Dermis blood vessel endothelial cell (primary cell): Measurements from ENCODE around the gene BLTP1. TPM values are rescaled to one million over a fixed set of nuclear protein-coding genes. Genes with fewer than 3 reads are reported as not detected.
"Not testable (repeated sequence)": the region's sequence is repeated elsewhere in the genome, so short reads cannot be mapped to it uniquely, and the experiment has no call there.

ENCODE experiments used
- DNase-seq: peaks from one replicate; pipeline ENCODE4 v3.0.0; 2010
- total RNA-seq: library from RNA; depleted of rRNA; stranded (reverse); fragments of >200 nt; gene quantifications from 2 replicates; pipeline ENCODE4 v1.2.3, GENCODE V29; 2014

BLTP1 gene
- 91.6 and 97.4 TPM in 2 replicates for total RNA-seq

- peak; percentile 91 for DNase-seq
These were observed at the start of gene BLTP1 for GRCh38 chr4:122151982-122152710. Gene BLTP1 (plus strand): TSS chr4:122152331. CDS start chr4:122170648, 18,317 bp downstream.

- no peak for DNase-seq
These were observed 47.9 kb upstream of the BLTP1 start for GRCh38 chr4:122104184-122104583.

GRCh38 chr4:122107680-122108079, 44.5 kb upstream of the BLTP1 start:
- DNase-seq = no peak

GRCh38 chr4:122110304-122110703, 41.8 kb upstream of the BLTP1 start:
- DNase-seq = not testable (repeated sequence)

- DNase-seq = no peak
These were observed 34.4 kb upstream of the BLTP1 start for GRCh38 chr4:122117743-122118142.

GRCh38 chr4:122118243-122118642, 33.9 kb upstream of the BLTP1 start:
- DNase-seq = no peak

GRCh38 chr4:122119739-122120138, 32.4 kb upstream of the BLTP1 start:
- DNase-seq = no peak

- DNase-seq = no peak
These were observed 30.5 kb upstream of the BLTP1 start for GRCh38 chr4:122121593-122121992.

- DNase-seq = no peak
These were observed 30.0 kb upstream of the BLTP1 start for GRCh38 chr4:122122083-122122482.

- DNase-seq = no peak
These were observed 23.1 kb upstream of the BLTP1 start for GRCh38 chr4:122129061-122129460.

GRCh38 chr4:122131562-122132157, 20.5 kb upstream of the BLTP1 start:
- no peak for DNase-seq

GRCh38 chr4:122132891-122133290, 19.2 kb upstream of the BLTP1 start:
- no peak for DNase-seq

GRCh38 chr4:122139139-122139538, 13.0 kb upstream of the BLTP1 start:
- DNase-seq = no peak

GRCh38 chr4:122140834-122141233, 11.3 kb upstream of the BLTP1 start:
- no peak for DNase-seq

GRCh38 chr4:122142687-122143086, 9.4 kb upstream of the BLTP1 start:
- no peak for DNase-seq

- DNase-seq = no peak
These were observed 5.5 kb upstream of the BLTP1 start for GRCh38 chr4:122146652-122147051.

GRCh38 chr4:122150931-122151330, 1.2 kb upstream of the BLTP1 start:
- no peak for DNase-seq

- DNase-seq = peak; percentile 51
These were observed 638 bp downstream of the BLTP1 start for GRCh38 chr4:122152711-122153226.

GRCh38 chr4:122156819-122157218, 4.7 kb downstream of the BLTP1 start:
- DNase-seq = no peak

GRCh38 chr4:122163301-122163700, 11.2 kb downstream of the BLTP1 start:
- no peak for DNase-seq

- DNase-seq = no peak
These were observed 11.6 kb downstream of the BLTP1 start for GRCh38 chr4:122163767-122164166.

GRCh38 chr4:122167369-122167768, 15.2 kb downstream of the BLTP1 start:
- no peak for DNase-seq

- no peak for DNase-seq
These were observed 18.6 kb downstream of the BLTP1 start for GRCh38 chr4:122170775-122171174.

- DNase-seq = no peak
These were observed 19.2 kb downstream of the BLTP1 start for GRCh38 chr4:122171323-122171722.
